Liver (tissue), 3 donors: ENCODE data around the gene GATAD2B.

Experiments used
- CTCF ChIP-seq: fragments of 150-350 bp; IDR thresholded peaks from 2 replicates; pipeline ENCODE4 v1.5.1; 2017; ENCODE audit warnings: improper control_type of control experiment, low read depth, low read length; ENCODE audit not compliant: missing input control
- GABPA ChIP-seq, 2 donors: IDR thresholded peaks in 1 of 2; conservative IDR thresholded peaks in 1 of 2; 2 replicates each; pipeline ENCODE4 v1.6.1; 2016; ENCODE audit warnings: antibody characterized with exemption in 2 of 2, mild to moderate bottlenecking in 1 of 2, moderate library complexity in 1 of 2
- HNF4A ChIP-seq, 2 donors: conservative IDR thresholded peaks; 2 replicates each; pipeline ENCODE4 v1.6.1; 2016; ENCODE audit warnings: antibody characterized with exemption in 2 of 2, mild to moderate bottlenecking in 2 of 2
- RAD21 ChIP-seq, 2 donors: IDR thresholded peaks; 2 replicates each; pipeline ENCODE4 v1.6.1; 2016; ENCODE audit warnings: antibody characterized with exemption in 2 of 2, mild to moderate bottlenecking in 2 of 2
- donor health status: healthy.
- donor health status: healthy.

- TF ChIP-seq CTCF (no peak), HNF4A (conservative IDR thresholded peaks at IDR 0.05) (no peak), GABPA (IDR thresholded peaks at IDR 0.05 in 1 of 2, conservative IDR thresholded peaks at IDR 0.05 in 1 of 2) (no peak), RAD21 (IDR thresholded peaks at IDR 0.05) (no peak)
These were observed 81.2 kb downstream of the GATAD2B start for GRCh38 chr1:153841463-153841994.
